ENCODE measurements around the gene FAM193A.

Gene FAM193A

DNA sequence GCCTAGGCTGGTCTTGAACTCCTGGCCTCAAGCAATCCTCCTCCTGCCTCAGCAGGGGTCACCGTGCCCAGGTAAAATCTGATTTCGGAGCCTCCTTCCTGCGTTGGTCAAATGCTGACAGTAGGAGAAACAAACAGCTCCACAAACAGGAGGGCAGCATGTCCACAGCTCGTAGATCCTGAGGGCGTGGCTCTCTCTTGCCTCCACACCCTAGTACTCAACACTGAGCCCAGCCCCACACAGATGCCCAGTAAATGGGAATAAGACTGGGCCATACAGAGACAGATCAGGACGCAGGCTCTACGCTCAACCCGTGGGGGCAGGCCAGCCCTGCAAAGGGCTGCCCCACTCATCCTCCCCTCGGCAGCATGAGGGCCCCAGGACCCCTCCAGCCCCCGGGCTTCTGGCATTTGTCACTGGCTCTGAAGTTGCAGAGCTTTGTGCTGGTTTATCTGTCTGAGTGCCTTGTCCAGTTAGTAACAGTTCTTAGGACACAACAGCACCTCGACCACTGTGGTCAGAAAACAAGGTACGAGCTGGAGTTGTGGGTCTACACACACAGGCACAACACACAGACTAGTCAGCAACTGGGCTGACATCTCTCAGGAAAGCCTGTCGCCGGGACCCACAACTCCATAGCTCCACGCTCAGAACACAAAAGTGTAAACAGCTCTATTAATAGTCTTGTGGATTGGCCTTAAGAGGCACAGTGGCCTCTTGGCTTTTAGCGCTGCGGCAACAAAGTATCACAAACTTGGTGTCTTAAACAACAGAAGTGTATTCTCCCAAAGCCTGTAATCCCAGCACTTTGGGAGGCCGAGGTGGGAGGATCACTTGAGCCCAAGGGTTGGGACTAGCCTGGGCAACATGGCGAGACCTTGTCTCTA lies 214.5 kb downstream of the FAM193A start:
- TF ChIP-seq, protein P1, sequence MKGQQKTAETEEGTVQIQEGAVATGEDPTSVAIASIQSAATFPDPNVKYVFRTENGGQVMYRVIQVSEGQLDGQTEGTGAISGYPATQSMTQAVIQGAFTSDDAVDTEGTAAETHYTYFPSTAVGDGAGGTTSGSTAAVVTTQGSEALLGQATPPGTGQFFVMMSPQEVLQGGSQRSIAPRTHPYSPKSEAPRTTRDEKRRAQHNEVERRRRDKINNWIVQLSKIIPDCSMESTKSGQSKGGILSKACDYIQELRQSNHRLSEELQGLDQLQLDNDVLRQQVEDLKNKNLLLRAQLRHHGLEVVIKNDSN (IDR thresholded peaks at IDR 0.05): no peak
- TF ChIP-seq RAD21 (IDR thresholded peaks at IDR 0.05; ENCODE audit: low read depth) (no peak), REST (IDR thresholded peaks at IDR 0.05; ENCODE audit: low read depth) (no peak), ZBTB7A (IDR thresholded peaks at IDR 0.05; ENCODE audit: low read depth) (no peak), FOXM1 (IDR thresholded peaks at IDR 0.05; ENCODE audit: borderline replicate concordance, low read depth) (no peak), YY1 (IDR thresholded peaks at IDR 0.05; ENCODE audit: low read depth) (no peak), NFIC (IDR thresholded peaks at IDR 0.05) (no peak), EP300 (IDR thresholded peaks at IDR 0.05; ENCODE audit: borderline replicate concordance) (no peak), CEBPB (IDR thresholded peaks at IDR 0.05) (no peak), TCF12 (IDR thresholded peaks at IDR 0.05; ENCODE audit: low read depth) (no peak), TAF1 (IDR thresholded peaks at IDR 0.05; ENCODE audit: low read depth) (no peak), TEAD4 (IDR thresholded peaks at IDR 0.05) (no peak)

GRCh38 chr4:2753436-2753835 lies 217.0 kb downstream of the FAM193A start:
- TF ChIP-seq, protein P1 (IDR thresholded peaks at IDR 0.05): no peak
- TF ChIP-seq TAF1 (IDR thresholded peaks at IDR 0.05; ENCODE audit: low read depth): no peak
- no peak for TF ChIP-seq RAD21 (IDR thresholded peaks at IDR 0.05; ENCODE audit: low read depth)
- no peak for TF ChIP-seq EGR1 (IDR thresholded peaks at IDR 0.05)
- no peak for TF ChIP-seq FOXM1 (IDR thresholded peaks at IDR 0.05; ENCODE audit: borderline replicate concordance, low read depth)

GRCh38 chr4:2754848-2755819 lies 218.7 kb downstream of the FAM193A start:
- TF ChIP-seq EP300 (IDR thresholded peaks at IDR 0.05; ENCODE audit: borderline replicate concordance) (no peak), NFIC (IDR thresholded peaks at IDR 0.05) (no peak), CEBPB (IDR thresholded peaks at IDR 0.05) (no peak), TCF12 (IDR thresholded peaks at IDR 0.05; ENCODE audit: low read depth) (no peak), YY1 (IDR thresholded peaks at IDR 0.05; ENCODE audit: low read depth) (no peak), TAF1 (IDR thresholded peaks at IDR 0.05; ENCODE audit: low read depth) (no peak), ZBTB7A (IDR thresholded peaks at IDR 0.05; ENCODE audit: low read depth) (no peak)
- TF ChIP-seq, protein P2, sequence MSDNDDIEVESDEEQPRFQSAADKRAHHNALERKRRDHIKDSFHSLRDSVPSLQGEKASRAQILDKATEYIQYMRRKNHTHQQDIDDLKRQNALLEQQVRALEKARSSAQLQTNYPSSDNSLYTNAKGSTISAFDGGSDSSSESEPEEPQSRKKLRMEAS (IDR thresholded peaks at IDR 0.05): no peak
- TF ChIP-seq, protein P1 (IDR thresholded peaks at IDR 0.05): no peak

GRCh38 chr4:2755821-2756690 lies 219.6 kb downstream of the FAM193A start, which contains the start of gene TNIP2:
Gene TNIP2 (minus strand): TSS chr4:2756336. CDS start chr4:2756289, 47 bp downstream.
- TF ChIP-seq ZBTB7A (IDR thresholded peaks at IDR 0.05; ENCODE audit: low read depth) (no peak; the same call in 1 of the 2 replicates), TEAD4 (IDR thresholded peaks at IDR 0.05) (no peak), EGR1 (IDR thresholded peaks at IDR 0.05) (no peak), TAF1 (IDR thresholded peaks at IDR 0.05; ENCODE audit: low read depth) (no peak; the same call in 1 of the 2 replicates), CEBPB (IDR thresholded peaks at IDR 0.05) (no peak), RAD21 (IDR thresholded peaks at IDR 0.05; ENCODE audit: low read depth) (no peak; the same call in 1 of the 2 replicates), CREB1 (IDR thresholded peaks at IDR 0.05; ENCODE audit: low read depth) (no peak)
- TF ChIP-seq, protein P2 (IDR thresholded peaks at IDR 0.05): peak; percentile 87; the same call in 1 of the 2 replicates
- TF ChIP-seq, protein P1 (IDR thresholded peaks at IDR 0.05): no peak

Measured in Ishikawa (cell line).